GM19025 (cell line): ENCODE measurements around the gene B4GALNT4.
"Not testable (repeated sequence)": the region's sequence is repeated elsewhere in the genome, so short reads cannot be mapped to it uniquely, and the experiment has no call there.

Source experiments
- ATAC-seq: cut with Tn5 transposase; IDR thresholded peaks from one replicate; pipeline ENCODE4 v1.9.1; 2021; ENCODE audit warnings: mild to moderate bottlenecking, low read depth, moderate library complexity; ENCODE audit not compliant: unreplicated experiment

The B4GALNT4 gene, protein sequence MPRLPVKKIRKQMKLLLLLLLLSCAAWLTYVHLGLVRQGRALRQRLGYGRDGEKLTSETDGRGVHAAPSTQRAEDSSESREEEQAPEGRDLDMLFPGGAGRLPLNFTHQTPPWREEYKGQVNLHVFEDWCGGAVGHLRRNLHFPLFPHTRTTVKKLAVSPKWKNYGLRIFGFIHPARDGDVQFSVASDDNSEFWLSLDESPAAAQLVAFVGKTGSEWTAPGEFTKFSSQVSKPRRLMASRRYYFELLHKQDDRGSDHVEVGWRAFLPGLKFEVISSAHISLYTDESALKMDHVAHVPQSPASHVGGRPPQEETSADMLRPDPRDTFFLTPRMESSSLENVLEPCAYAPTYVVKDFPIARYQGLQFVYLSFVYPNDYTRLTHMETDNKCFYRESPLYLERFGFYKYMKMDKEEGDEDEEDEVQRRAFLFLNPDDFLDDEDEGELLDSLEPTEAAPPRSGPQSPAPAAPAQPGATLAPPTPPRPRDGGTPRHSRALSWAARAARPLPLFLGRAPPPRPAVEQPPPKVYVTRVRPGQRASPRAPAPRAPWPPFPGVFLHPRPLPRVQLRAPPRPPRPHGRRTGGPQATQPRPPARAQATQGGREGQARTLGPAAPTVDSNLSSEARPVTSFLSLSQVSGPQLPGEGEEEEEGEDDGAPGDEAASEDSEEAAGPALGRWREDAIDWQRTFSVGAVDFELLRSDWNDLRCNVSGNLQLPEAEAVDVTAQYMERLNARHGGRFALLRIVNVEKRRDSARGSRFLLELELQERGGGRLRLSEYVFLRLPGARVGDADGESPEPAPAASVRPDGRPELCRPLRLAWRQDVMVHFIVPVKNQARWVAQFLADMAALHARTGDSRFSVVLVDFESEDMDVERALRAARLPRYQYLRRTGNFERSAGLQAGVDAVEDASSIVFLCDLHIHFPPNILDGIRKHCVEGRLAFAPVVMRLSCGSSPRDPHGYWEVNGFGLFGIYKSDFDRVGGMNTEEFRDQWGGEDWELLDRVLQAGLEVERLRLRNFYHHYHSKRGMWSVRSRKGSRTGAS

DNA sequence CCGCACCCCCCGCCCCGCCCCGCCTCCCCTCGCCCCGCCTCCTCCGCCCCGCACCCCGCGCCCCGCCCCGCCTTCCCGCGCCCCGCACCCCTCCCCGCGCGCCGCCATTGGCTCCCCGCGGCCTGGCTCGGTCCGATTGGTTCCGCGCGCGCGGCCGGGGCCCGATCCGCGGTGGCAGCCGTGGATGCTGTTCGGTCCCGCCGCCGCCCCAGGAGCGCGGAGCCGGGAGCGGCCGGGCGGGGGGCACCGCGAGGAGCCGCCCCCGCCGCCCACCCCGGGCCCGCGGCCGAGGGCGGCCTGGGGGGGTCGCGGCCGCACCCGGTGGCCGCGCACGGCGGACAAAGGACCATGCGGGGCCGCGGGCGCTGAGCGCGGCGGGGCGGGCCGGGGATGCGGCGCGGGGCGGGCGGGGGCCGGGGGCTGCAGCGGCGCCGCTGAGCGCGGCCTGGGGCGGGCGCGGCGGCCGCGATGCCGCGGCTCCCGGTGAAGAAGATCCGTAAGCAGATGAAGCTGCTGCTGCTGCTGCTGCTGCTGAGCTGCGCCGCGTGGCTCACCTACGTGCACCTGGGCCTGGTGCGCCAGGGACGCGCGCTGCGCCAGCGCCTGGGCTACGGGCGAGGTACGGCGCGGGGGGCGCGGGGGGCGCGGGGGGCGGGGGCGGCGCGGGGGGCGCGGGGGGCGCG lies at the start of gene B4GALNT4:
B4GALNT4 (plus strand) TSS at position 164 of the 683 bp plus-strand sequence; CDS start at position 469, 305 bp downstream.
- no peak for ATAC-seq

DNA sequence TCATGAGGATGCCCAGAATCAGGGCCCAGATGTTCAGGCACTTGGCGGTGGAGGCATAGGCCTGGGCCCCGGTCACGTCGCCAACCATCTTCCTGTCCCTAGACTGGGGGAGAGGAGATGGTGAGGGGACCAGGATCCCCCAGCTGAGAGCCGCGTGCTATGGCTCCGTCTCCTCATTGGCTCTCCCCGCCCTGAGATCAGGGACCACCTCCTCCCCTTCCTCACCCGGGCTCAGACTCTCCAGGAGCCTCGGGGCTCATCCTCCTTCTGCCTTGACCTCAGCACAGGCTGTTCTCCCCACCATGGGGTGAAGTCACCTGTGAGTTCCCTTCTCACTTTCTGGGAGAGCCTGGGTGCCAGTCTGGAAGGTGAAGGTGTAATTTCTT lies 49.4 kb upstream of the B4GALNT4 start:
- ATAC-seq = not testable (repeated sequence)

DNA sequence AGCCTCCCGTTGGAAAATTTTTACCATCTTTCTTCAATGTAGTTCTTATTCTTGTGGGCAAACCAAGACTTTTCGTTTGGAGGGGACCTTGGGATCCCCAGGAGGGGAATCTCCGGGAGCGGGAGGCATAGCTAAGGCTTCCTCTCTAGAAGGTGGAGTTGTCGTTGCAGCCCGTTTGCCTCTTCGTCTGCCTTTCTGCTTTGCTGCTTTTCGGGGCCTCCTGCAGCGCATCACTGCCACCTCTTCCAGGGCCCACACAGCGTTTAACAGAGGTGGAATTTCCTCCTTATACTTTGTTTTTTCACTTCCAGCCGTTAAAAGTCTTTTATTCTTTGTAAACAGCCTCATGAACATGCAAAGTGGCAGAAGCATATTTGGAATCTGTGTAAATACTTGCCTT lies 45.1 kb upstream of the B4GALNT4 start:
- ATAC-seq = no peak

DNA sequence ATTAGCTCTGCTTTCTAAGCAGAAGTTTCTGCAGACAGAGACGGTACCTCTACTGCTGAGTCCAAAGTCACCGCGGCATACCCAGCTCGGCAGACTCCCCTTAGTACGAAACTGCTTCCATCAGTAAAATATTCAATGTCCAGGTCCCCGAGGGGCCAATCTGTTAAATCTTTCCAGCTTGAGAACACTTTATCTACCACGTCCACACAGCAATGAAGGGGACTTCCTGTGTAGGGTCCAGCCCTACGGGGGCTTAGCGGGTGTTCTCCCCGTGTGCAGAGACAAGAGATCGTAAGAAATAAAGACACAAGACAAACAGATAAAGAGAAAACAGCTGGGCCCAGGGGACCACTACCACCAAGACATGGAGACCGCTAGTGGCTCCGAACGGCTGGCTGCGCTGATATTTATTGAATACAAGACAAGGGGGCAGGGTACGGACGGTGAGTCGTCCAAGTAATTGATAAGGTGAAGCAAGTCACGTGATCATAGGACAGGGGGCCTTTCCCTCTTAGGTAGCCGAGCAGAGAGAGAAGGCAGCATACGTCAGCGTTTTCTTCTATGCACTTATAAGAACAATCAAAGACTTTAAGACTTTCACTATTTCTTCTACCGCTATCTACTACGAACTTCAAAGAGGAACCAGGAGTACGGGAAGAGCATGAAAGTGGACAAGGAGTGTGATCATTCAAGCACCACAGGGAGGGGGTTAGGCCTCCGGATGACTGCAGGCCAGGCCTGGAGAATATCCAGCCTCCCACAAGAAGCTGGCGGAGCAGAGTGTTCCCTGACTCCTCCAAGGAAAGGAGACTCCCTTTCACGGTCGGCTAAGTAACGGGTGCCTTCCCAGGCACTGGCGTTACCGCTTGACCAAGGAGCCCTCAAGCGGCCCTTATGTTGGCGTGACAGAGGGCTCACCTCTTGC lies 44.4 kb upstream of the B4GALNT4 start:
- not testable (repeated sequence) for ATAC-seq

DNA sequence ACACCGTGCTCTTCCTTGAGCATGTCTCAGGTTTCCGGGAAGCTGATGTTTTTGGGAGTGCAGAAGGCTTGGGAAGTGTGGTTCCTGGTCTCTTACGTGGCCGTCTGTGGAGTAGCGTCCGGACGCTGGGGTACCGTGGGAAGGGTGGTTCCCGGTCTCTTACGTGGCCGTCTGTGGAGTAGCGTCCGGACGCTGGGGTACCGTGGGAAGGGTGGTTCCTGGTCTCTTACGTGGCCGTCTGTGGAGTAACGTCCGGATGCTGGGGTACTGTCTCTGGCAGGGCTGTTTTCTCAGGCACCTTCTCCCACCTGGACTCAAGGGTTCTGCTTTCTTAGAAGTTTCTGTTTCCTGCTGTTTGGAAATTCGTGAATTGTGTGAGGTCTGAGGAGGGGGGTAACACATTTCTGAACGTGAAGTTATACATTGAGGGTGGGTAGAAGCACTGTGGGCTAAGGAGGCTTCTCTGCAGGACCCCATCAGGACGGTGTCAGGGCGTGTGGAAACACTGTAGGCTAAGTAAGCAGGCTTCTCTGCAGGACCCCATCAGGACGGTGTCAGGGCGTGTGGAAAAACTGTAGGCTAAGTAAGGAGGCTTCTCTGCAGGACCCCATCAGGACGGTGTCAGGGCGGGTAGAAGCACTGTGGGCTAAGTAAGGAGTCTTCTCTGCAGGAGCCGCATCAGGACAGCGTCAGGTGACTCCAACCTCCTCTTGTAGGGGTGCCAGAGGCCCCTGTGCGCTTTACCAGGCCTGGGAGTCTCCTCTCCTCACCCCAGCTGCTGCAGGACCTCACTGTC lies 43.3 kb upstream of the B4GALNT4 start:
- no peak for ATAC-seq

DNA sequence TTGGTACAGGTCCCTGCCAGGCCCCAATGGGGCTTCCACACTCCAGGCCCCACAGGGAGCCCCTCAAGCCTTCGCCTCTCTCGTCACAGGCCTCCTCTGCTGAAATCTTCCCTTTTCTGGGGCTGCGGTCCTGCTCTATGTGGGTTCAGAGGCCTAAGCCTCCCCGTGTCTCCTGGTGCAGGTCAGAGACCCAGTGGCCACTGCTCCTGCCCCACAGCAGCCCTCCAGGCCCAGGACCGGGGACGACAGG lies 42.8 kb upstream of the B4GALNT4 start:
- ATAC-seq = no peak

DNA sequence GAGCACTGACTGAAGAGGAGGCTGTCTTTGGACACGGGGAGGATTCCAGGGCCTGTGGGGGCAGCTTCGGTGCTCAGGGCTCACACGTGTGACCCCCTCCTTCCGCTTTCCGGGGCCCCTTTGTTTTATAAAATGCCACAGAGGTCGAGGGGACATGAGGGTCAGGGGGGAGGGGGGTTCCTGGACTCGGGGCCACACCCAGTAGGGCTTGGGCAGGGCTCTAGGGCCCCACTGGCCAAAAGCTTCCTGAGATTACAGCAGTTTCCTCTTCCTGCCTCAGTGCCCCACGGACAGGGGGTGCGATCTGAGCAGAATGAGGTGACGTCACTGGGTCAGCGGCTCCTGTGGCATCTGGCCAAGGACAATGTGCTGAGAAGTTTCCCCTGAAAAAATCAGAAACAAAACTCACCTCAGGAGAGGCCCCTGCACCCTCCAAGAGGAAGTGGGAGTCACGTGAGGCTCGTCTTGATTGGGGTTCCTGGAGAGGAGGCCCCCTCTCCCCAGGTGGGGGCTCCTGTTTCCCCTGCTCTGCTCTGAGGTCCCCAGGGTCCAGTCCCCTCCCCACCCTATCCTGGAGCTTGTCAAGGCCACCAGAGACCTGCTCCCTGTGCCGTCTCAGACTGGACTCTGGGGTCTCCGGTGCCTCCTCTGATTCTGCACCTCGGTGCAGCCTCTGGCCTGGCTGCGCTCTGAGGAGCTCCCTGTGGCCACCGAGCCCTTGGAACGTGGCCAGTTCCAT lies 42.3 kb upstream of the B4GALNT4 start:
- ATAC-seq = peak; percentile 62

DNA sequence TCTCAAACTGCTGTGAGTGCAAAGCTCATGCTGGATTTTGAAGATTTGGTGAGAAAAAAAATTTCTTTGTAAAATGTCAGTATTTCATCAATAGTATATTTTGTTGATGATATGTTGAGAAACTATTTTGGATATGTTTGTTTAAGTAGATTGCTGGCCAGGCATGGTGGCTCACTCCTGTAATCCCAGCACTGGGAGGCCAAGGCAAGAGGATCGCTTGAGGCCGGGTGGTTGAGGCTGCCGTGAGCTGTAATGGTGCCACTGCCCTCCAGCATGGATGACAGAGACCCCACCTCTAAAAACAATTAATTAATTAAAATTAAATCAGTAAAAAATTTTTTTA lies 41.7 kb upstream of the B4GALNT4 start:
- ATAC-seq = no peak

DNA sequence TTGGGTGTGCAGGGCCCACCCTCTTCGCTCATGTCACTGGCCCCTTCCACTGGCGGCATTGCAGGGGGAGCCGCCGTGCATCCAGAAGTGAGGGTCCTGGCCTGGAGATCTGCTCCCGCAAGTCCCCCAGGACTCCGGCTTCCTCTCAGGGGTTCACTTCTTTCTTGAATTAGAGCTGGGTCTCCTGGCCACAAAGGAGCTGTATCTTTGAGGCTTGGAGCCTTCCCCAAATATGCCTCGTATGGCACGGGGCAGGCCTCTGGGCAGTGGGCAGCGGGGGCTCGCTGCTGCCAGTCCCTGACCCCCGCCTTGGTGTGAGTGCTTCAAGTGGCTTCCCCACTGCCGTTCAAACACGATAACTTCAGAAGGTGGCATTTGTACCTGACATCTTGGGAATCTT lies 41.3 kb upstream of the B4GALNT4 start:
- ATAC-seq = no peak

DNA sequence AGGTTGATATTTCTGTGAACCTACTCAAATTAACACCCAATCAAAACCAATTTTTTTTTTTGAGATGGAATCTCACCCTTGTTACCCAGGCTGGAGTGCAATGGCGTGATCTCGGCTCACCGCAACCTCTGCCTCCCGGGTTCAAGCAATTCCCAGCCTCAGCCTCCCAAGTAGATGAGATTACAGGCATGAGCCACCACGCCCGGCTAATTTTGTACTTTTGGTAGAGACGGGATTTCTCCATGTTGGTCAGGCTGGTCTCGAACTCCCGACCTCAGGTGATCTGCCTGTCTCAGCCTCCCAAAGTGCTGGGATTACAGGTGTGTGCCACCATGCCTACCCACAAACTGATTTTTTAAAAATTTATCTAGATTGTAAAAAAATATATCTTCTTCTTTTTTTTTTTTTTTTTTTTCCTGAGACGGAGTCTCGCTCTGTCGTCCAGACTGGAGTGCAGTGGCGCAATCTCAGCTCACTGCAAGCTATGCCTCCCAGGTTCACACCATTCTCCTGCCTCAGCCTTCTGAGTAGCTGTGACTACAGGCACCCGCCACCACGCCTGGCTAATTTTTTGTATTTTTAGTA lies 40.7 kb upstream of the B4GALNT4 start:
- ATAC-seq = not testable (repeated sequence)

DNA sequence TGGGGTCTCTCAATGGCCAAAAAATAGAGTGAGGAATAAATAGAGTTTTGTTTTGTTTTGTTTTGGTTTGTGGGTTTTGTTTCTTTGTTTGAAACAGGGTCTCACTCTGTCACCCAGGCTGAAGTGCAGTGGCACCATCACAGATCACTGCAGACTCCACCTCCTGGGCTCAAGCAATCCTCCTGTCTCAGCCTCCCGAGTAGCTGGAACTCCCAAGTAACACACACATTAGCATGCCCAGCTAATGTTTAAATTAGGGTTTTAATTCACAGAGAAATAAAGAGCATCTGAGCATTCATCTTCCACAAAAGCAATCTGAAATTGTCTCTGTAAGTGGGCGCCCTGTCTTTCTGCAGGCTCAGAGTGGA lies 39.4 kb upstream of the B4GALNT4 start:
- ATAC-seq = no peak

DNA sequence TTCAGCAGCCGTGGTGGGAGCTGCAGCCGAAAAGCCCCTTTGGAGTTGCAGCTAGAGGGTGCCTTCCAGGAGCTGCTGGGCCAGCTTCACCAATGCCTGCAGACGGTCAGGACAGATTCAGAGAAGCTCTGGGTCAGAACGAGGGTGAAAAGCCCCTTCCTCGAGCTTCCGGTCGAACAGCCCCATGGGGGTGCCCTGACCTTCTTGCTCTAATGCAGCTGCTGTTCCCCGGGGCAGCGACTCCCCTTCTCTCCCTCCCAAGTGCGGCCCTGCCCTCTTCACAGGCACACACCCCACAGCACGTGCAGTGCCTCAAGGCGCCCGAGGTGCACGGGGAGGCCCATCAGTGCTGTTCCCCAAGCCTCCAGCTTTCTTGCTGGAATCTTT lies 39.0 kb upstream of the B4GALNT4 start:
- no peak for ATAC-seq

DNA sequence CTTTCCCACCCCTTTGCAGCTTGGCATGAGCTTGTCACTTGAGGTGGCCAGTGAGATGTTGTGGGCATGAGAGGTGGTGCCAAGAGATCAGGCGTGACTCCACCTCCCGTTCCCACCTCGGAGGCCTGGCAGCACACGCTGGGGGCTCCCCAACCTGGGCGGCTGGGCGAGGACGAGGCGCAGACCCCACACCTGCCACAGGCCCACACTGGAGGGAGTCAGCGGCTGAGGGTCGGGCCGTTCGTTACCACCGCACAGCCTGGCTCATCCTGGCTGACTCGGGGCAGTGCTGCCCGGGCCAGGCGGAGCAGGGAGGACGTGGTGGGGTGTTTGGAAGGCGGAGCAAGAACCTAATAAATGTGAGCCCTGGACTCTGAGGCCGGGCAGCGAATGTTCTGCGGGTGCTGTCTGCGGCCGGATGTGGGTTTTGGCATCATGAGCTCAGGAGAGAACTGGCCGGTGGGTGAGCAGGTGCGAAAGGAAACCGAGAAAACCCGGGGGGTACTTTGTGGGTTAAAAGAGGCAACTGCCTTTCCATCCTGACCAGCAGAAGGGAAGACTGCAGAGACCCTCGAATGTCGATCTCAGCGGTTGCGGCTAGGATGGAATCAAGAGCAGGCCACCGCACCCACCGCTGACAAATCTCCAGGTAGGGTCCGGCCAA lies 38.5 kb upstream of the B4GALNT4 start:
- no peak for ATAC-seq

DNA sequence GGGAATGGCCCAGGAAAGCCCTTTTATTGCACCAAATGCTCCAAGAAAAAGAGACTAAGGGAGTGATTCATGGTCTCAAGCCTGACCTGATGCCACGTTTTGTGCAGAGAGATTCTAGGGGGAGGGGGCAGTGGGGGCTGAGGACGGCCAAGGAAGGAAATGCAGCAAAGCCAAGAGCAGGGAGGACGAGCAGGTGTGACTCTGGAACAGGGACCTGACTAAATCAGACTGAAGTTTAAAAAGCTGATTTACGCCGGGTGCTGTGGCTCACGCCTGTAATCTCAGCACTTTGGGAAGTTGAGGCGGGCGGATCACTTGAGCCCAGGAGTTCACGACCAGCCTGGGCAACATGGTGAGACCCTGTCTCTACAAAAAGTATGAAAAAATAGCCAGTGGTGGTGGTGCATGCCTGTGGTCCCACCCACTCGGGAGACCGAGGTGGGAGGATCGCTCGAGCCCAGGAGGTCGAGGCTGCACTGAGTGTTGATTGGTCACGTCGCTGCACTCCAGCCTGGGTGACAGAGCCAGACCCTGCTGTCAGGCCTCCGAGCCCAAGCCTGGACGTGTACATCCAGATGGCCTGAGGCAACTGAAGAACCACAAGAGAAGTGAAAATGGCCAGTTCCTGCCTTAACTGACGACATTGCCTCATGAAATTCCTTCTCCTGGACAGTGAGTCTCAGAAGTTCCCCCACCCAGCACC lies 37.8 kb upstream of the B4GALNT4 start:
- no peak for ATAC-seq

DNA sequence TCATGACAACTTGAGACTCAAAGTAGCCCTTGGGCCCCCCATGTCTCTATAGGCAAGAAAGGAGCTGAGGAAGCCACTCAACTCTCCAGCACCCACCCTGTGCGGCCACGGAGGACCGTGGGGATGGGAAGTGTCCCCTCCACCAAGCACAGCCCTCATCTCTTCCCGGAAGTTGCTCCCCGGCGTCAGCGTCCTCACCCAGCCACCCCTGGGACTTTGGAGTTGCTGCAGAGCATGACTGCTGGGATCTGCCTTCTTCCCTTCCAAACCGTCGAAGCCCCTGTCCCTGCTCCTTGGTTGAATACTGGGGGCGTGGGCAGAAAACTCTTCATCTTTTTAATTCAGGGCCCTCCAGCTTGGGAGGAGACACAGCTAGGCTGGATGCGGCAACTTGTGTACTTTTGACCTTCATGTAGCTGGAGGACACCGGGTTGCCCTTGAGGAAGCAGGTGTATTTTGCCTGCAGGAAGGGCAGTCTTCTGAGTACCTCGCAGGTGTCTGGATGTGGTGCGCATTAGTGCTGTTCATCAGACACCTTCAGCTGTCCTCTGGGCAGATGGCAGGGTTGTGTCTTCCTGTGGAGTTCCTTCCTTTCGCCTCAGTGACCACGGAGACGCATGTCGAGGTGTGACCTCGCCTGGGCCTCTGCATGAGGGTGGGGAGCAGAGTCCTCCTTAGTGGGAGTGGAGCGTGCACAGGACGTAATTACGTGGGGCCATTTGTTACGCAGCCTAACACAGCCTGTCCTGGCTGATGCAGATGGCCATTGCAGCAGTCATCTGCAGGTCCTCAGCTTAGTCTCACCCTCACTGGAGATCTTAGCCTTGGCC lies 36.4 kb upstream of the B4GALNT4 start:
- no peak for ATAC-seq

DNA sequence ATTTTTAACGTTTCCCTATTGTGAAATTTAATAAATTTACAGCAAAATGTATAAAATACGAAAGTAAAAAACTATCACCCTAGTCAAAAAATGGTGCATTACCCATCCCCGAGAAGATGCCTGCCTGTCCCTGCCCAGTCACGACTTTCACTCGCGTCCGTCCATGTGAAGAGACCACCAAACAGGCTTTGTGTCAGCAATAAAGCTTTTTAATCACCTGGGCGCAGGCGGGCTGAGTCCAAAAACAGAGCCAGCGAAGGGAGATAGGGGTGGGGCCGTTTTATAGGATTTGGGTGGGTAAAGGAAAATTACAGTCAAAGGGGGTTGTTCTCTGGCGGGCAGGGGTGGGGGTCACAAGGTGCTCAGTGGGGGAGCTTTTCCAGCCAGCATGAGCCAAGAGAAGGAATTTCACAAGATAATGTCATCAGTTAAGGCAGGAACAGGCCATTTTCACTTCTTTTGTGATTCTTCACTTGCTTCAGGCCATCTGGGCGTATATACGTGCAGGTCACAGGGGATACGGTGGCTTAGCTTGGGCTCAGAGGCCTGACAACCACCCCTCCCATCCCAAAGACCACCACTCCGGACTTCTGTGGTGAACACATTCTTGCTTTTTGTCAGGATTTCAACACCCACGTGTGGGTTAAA lies 35.6 kb upstream of the B4GALNT4 start:
- not testable (repeated sequence) for ATAC-seq
